HEK293T (cell line): ENCODE results near the gene PBRM1.

ENCODE experiments used
- CTCF ChIA-PET: fragments of 350-600 bp; formaldehyde crosslinking; extraction: SDS; loops from one replicate; lab custom pipeline; 2021; ENCODE audit warnings: antibody characterized with exemption, inconsistent platforms; lab: Yijun Ruan, JAX
- POLR2A ChIA-PET: fragments of 350-600 bp; formaldehyde crosslinking; extraction: SDS; loops from one replicate; lab custom pipeline; 2020; ENCODE audit warnings: antibody characterized with exemption, inconsistent platforms; lab: Yijun Ruan, JAX
- DNase-seq: peaks from one replicate; pipeline ENCODE4 v3.0.0; 2012; ENCODE audit warnings: mixed read lengths; ENCODE audit errors: extremely low spot score
- ARNT ChIP-seq: fragments of 450-650 bp; IDR thresholded peaks from 2 replicates; pipeline ENCODE4 v1.6.1; 2017; ENCODE audit warnings: mild to moderate bottlenecking
- BHLHE40 ChIP-seq: fragments of 450-650 bp; IDR thresholded peaks from 2 replicates; pipeline ENCODE4 v1.6.1; 2016; ENCODE audit warnings: mild to moderate bottlenecking, moderate library complexity, borderline replicate concordance
- CTBP1 ChIP-seq: fragments of 450-650 bp; IDR thresholded peaks from 2 replicates; pipeline ENCODE4 v1.6.1; 2016; ENCODE audit warnings: borderline replicate concordance
- ELF4 ChIP-seq: fragments of 450-650 bp; IDR thresholded peaks from 2 replicates; pipeline ENCODE4 v1.6.1; 2017; ENCODE audit warnings: antibody characterized with exemption
- FOXA1 ChIP-seq: fragments of 450-650 bp; IDR thresholded peaks from 2 replicates; pipeline ENCODE4 v1.6.1; 2016; ENCODE audit warnings: mild to moderate bottlenecking
- FOXK2 ChIP-seq: fragments of 450-650 bp; IDR thresholded peaks from 2 replicates; pipeline ENCODE4 v1.6.1; 2016; ENCODE audit warnings: mild to moderate bottlenecking
- FOXM1 ChIP-seq: fragments of 450-650 bp; IDR thresholded peaks from 2 replicates; pipeline ENCODE4 v1.6.1; 2017; ENCODE audit warnings: mild to moderate bottlenecking, borderline replicate concordance
- HDGF ChIP-seq: fragments of 450-650 bp; IDR thresholded peaks from 2 replicates; pipeline ENCODE4 v1.6.1; 2017; ENCODE audit warnings: antibody characterized with exemption, borderline replicate concordance
- L3MBTL2 ChIP-seq: fragments of 450-650 bp; conservative IDR thresholded peaks from 2 replicates; pipeline ENCODE4 v1.6.1; 2016; ENCODE audit warnings: mild to moderate bottlenecking
- LEF1 ChIP-seq: fragments of 450-650 bp; IDR thresholded peaks from 2 replicates; pipeline ENCODE4 v1.6.1; 2017; ENCODE audit warnings: mild to moderate bottlenecking, borderline replicate concordance
- NFRKB ChIP-seq: fragments of 450-650 bp; IDR thresholded peaks from 2 replicates; pipeline ENCODE4 v1.6.1; 2016; ENCODE audit warnings: mild to moderate bottlenecking, moderate library complexity
- SP1 ChIP-seq: fragments of 450-650 bp; IDR thresholded peaks from 2 replicates; pipeline ENCODE4 v1.6.1; 2017
- SUZ12 ChIP-seq: fragments of 450-650 bp; IDR thresholded peaks from 2 replicates; pipeline ENCODE4 v1.6.1; 2016; ENCODE audit warnings: mild to moderate bottlenecking
- TARDBP ChIP-seq: fragments of 450-650 bp; IDR thresholded peaks from 2 replicates; pipeline ENCODE4 v1.6.1; 2016
- ZNF384 ChIP-seq: fragments of 450-650 bp; IDR thresholded peaks from 2 replicates; pipeline ENCODE4 v1.6.1; 2016
- TF ChIP-seq, protein P1 (sequence below): fragments of 450-650 bp; IDR thresholded peaks from 2 replicates; pipeline ENCODE4 v1.6.1; 2016

Gene PBRM1

DNA sequence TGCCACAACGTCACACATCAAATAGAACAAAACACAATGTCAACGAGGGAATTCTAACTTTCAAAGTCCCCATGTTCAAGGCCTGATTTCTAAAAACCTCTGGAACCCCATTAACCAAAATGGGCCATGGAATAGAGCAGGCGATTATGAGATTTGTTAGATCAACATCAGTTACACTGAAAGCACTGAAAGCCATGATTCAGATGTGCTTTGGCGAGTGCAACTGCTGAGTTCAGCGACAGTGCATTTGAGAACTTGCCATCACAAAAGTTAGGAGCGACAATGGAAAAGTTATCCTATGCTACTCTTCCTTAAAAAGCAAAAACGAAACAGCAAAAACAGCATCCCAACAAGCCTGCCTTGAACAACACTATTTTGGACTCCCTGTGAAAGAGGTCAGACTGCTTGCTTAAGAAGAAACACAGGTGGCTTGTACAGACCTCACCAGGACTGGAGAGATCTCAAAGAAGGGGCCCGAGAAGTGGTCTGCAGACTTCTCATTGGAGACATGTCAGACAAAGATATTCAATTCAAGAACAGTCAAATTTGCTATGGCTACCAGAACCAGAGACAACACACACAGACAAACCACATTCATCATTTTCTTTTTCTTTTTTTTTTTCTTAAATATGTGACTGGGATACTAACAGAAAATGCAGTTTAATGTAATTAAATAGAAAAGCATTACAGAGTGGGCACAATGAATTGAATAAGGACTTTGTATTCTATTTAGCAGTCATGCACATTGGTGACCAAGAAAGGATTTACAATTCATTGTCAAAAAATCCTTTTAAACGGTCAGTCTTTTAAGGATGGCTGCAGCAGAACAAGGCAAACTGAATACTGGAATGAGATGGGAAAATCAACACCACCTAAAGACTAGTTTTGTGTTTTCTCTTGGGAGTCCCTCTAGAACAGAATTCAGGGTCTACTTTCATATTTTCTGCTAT lies 128.4 kb downstream of the PBRM1 start:
- ChIA-PET POLR2A (no interaction called here), CTCF (no interaction called here)
- TF ChIP-seq FOXA1: no peak
- no peak for TF ChIP-seq TARDBP
- no peak for TF ChIP-seq BHLHE40
- no peak for DNase-seq

DNA sequence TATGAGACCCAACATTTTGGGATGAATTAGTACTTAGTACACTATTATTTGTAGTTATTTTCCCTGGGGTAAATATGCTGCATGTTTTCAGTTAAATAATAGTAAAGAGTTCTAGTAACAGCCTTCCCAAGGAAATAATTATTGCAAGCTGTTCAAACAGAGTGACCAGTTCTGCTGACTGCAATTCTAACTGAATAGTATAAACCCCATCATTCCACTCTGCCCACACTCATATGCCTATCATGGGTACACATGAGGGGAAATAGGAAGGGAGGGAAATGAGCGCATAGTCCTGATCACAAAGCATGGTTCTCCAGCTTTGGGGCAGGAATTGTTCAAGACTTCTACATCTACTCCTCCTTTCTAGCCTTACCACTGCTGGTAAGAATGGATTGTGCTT lies 130.7 kb downstream of the PBRM1 start:
- POLR2A ChIA-PET: no interaction called here

DNA sequence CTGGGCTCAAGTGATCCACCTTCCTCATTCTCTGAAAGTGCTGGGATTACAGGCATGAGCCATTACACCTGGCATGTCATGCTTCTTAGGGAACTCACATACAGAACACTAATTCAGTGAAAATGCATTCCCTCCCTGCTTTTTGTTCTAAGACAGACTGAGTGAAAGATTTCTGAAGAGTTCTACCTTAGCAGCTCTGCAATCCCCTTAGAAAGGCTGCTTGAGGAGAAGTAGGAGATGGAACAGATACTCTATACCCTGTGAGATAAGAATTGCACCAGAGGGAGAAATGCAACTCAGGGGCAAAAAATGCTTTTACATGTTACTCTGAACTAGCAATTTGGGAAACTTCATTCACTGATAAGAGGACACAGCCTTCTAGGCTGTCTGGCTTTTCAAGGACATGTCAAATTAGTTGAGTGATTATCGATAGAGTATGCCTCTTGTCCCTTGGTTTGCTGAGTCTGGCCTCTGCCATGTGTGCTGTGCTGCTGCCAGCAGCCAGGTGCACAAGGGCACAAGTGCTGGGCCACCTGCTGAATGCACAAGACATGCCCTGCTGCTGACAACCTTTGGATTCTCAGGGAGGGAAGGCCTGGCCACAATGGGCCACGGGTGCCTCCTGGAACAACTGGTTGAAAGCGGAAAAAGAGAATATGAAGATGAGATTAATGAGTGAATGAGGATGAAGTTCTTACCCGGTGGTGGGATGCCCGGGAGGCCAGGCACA lies 131.5 kb downstream of the PBRM1 start:
- ChIA-PET CTCF (no interaction called here), POLR2A (no interaction called here)
- DNase-seq: no peak
- no peak for TF ChIP-seq SUZ12
- no peak for TF ChIP-seq BHLHE40
- TF ChIP-seq ELF4: no peak
- TF ChIP-seq ZNF384: no peak
- no peak for TF ChIP-seq NFRKB
- no peak for TF ChIP-seq LEF1
- no peak for TF ChIP-seq FOXM1
- TF ChIP-seq HDGF: no peak
- TF ChIP-seq FOXA1: no peak
- TF ChIP-seq, protein P1, sequence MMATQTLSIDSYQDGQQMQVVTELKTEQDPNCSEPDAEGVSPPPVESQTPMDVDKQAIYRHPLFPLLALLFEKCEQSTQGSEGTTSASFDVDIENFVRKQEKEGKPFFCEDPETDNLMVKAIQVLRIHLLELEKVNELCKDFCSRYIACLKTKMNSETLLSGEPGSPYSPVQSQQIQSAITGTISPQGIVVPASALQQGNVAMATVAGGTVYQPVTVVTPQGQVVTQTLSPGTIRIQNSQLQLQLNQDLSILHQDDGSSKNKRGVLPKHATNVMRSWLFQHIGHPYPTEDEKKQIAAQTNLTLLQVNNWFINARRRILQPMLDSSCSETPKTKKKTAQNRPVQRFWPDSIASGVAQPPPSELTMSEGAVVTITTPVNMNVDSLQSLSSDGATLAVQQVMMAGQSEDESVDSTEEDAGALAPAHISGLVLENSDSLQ: no peak
- no peak for TF ChIP-seq FOXK2
- no peak for TF ChIP-seq L3MBTL2
- no peak for TF ChIP-seq TARDBP
- no peak for TF ChIP-seq CTBP1
- TF ChIP-seq ARNT: no peak
- no peak for TF ChIP-seq SP1

More for the DNA sequence above, 130.7 kb downstream of the PBRM1 start:
- TF ChIP-seq SP1 (no peak), FOXA1 (no peak), HDGF (no peak), NFRKB (no peak), L3MBTL2 (no peak), ARNT (no peak), TARDBP (no peak), FOXK2 (no peak), CTBP1 (no peak), LEF1 (no peak), BHLHE40 (no peak), ZNF384 (no peak), FOXM1 (no peak), ELF4 (no peak), SUZ12 (no peak)
- TF ChIP-seq, protein P1: no peak
- CTCF ChIA-PET: no interaction called here
- no peak for DNase-seq

DNA sequence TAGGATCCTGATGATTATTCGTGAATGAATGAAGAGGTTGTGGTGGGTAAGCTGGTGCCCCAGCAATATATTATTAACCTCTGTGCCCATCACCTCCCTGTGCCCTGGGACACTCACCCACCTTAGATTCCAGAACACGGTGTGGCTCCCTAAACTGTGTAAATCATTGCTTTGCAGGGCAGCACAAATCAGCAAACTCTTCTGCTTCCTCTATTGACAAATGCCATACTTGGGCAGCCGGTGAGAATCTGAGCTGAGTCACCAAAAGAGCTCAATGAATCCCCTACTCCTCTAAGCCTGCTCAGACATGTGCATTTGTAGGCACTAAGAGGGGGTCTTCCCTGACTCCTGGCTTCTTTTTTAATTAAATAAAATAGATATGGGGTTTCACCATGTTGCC lies 133.6 kb downstream of the PBRM1 start:
- ChIA-PET POLR2A (interaction anchor here (1.7 kb wide), 1 partner anchor 16 kb away, joined by 5 read pairs; the partner anchor contains the start of gene UQCC5), CTCF (no interaction called here)
- no peak for DNase-seq
- TF ChIP-seq NFRKB: no peak
- no peak for TF ChIP-seq ELF4
- no peak for TF ChIP-seq SUZ12
- TF ChIP-seq, protein P1: no peak
- no peak for TF ChIP-seq FOXA1
- no peak for TF ChIP-seq SP1
- TF ChIP-seq LEF1: no peak
- TF ChIP-seq ARNT: no peak
- no peak for TF ChIP-seq TARDBP
- no peak for TF ChIP-seq FOXK2
- TF ChIP-seq HDGF: no peak
- TF ChIP-seq L3MBTL2: no peak
- no peak for TF ChIP-seq BHLHE40
- TF ChIP-seq ZNF384: no peak

DNA sequence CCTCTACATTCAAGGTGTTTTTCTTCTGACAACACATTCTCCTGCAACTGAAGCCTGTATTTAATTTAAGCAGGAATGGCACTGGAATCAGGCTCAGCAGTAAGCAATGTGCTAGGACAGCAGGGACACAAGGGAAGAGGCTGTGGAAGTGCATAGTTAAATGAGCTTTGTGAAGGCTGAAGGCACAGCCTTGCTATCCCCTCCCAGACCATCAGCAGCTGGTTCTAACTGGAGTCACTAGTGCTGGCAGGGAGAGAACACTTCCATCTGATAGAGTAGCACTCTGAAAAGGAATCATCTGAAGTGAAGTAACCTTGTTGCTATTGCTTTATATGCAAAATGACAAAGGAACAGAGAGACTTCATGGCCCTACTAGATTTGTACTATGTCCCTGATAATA lies 134.6 kb downstream of the PBRM1 start:
- TF ChIP-seq TARDBP (no peak), NFRKB (no peak), FOXA1 (no peak), ARNT (no peak), L3MBTL2 (no peak), FOXM1 (no peak), CTBP1 (no peak), BHLHE40 (no peak), FOXK2 (no peak), SUZ12 (no peak), HDGF (no peak), LEF1 (no peak), ELF4 (no peak), SP1 (no peak), ZNF384 (no peak)
- TF ChIP-seq, protein P1: no peak
- POLR2A ChIA-PET: interaction anchor here (1.7 kb wide), 1 partner anchor 15 kb away, joined by 5 read pairs; the partner anchor contains the start of gene UQCC5
- CTCF ChIA-PET: no interaction called here
- DNase-seq: no peak
